ENCODE results near the gene IRX3. TPM values are rescaled to one million over a fixed set of nuclear protein-coding genes. Genes with fewer than 3 reads are reported as not detected.
A peak's percentile ranks its signal among the peaks of the same experiment; 100 is the strongest.

IRX3 gene
- polyA plus RNA-seq, 6 donors from 2014 or later: not detected

DNA sequence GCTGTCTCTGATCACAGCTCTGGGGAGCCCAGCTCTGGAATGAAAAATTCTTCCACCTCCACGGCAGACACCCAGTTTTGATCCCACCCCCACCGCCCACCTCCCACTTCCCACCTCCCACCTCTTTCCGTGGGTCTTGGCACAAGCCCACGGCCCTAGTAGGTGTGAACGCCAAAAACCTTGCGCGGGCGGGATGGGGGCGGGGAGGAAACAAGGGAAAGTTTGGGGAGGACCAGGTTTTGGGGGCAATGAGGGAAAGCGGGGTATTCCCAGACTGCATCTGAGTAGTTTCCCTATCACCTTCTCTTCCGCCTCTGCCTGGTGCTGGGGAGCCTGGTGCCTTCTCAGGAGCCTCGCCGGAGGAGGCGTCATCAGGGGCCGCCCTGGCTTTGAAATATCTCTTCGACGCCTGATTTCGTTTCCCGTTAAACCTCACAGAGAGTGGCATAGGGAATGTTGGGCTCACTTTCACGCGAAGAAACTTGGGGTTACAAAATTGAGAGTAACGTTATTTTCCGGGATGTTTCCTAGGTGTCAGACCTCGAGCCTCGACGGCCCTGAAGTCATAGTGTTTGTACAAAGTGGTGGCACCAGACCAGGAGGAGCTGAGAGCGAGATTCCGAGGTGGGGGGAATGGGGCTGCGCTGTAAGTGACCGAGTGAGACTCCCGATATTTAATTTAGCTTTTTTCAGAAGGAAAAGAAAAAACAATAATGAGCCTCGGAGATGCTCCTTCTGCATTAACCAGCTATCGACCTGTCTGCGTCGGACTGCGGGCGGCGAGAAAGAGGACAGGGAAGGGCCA is 1.6 kb upstream of the IRX3 start:
- peak overlapping the region in 2 of 6 donors; percentile 26 to 69 for H3K27ac Mint-ChIP-seq
- H3K36me3 Mint-ChIP-seq: peaks cover 0 to 38% of the 10 kb centered on the region in 2 donors
- H3K9me3 Mint-ChIP-seq: peaks cover 0 to 4% (median 0%) of the 10 kb centered on the region in 7 donors
- peak overlapping the region in 4 of 8 donors; percentile 8 to 52 (median 46) for H3K4me3 Mint-ChIP-seq
- ATAC-seq (ENCODE audit: low read depth in 2 of 2) (no peak), DNase-seq (no peak)
- peaks cover 32 to 86% (median 73%) of the 10 kb centered on the region in 3 donors for H3K27me3 Mint-ChIP-seq
- H3K4me1 Mint-ChIP-seq: peaks cover 21 to 28% (median 24%) of the 10 kb centered on the region in 3 donors

DNA sequence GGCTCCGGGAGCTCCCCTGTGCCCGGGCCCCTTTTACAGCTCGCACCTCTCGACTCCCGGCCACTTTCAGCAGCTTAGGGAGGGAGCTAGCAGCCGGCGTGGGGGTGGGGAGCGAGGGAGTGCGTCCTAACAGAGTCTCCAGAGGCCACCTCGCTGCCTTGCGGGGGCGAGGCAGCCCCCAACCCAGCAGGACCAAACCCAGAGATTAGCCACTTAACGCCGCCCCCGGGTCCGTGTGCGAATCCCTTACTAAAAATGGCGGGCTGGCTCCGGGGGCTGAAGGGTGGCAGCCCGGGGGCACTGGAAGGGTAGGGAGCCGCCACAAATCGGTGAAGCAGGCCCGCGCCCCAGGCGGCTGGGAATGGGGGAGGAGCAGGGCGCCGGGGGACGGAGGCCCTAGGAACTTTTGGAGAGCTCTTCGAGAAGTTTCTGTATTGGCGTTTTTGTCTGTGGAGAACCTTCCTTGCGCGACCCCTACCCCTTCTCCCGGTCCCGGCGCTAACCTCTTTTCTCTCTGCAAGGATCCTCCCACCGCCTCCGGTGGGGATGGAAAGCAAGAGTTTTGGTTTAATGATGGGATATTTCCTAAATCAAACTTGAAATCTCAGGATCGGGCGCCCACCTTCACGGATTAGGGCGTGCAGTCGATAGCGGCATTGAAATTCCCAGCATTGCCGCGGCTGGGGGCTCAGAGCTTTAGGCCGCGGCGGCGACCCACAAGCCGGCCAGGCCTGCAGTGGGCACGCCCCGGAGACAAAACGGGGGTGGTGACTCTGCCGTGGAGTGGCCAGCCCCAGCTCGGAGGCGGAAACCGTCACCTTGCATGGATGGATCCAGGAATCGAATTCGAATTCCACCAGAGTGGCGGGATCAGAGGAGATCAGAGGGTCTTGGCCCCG is 793 bp upstream of the IRX3 start:
- peaks cover 0 to 4% (median 0%) of the 10 kb centered on the region in 7 donors for H3K9me3 Mint-ChIP-seq

DNA sequence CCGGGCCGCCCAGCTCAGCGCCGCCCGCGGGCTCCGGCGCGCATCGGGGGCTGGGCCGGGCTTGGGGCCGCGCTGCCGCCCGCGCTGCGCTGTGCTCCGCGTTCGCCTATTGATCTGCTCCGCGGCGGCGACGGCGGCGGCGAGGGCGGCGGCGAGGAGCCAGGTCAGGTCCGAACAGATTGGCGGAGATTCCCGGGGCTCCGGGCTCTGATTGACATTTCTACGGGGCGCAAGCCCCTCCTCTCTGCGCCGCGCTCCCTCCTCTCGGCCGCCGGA is 559 bp downstream of the IRX3 start:
- Mint-ChIP-seq H3K9me3 (peaks cover 0 to 4% (median 0%) of the 10 kb centered on the region in 7 donors), H3K27ac (no peak overlapping the region), H3K4me3 (peak overlapping the region in 5 of 8 donors; percentile 47 to 77 (median 71)), H3K27me3 (peaks cover 41 to 86% (median 78%) of the 10 kb centered on the region in 3 donors), H3K36me3 (peaks cover 0 to 40% of the 10 kb centered on the region in 2 donors), H3K4me1 (peaks cover 27 to 35% (median 33%) of the 10 kb centered on the region in 3 donors)
- no peak for DNase-seq
- no peak for ATAC-seq (ENCODE audit: low read depth in 2 of 2)

More for the DNA sequence above, 793 bp upstream of the IRX3 start:
- DNase-seq (no peak), ATAC-seq (ENCODE audit: low read depth in 2 of 2) (no peak)
- H3K4me3 Mint-ChIP-seq: peak overlapping the region in 1 of 8 donors; percentile 59
- H3K36me3 Mint-ChIP-seq: peaks cover 0 to 42% of the 10 kb centered on the region in 2 donors
- no peak overlapping the region for H3K27ac Mint-ChIP-seq
- H3K4me1 Mint-ChIP-seq: peaks cover 24 to 31% (median 28%) of the 10 kb centered on the region in 3 donors
- peaks cover 32 to 86% (median 76%) of the 10 kb centered on the region in 3 donors for H3K27me3 Mint-ChIP-seq

DNA sequence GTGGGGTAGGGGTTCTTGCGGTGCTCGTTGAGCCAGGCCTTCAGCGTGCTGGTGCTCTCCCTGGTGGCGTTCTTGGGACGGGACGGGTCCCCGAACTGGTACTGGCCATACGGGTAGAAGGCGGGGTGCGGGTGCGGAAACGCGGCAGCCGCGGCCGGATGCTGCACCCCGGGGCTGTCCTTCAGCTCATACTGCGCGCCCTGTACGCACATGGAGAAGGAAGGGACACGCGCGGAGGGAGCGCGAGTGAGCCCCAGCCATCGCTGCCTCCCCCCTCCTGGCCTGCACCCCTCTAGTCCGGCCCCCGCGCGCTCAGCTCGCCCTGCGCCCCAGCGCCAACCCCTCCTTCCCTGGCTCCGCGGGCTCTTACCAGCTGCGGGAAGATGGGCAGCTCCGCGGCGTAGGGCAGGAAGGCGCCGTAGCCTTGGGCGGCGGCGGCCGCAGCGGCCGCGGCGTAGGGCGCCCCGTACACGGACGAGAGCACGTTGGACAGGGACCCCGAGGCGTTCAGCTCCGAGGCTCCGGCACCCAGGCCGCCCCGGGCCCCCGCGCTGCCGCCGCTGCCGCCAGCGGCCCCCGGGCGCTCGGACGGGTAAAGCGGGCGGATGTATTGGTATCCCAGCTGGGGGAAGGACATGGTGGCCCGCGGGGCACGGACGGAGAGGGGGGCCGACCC is 1.0 kb downstream of the IRX3 start:
- ATAC-seq (ENCODE audit: low read depth in 2 of 2) (no peak), DNase-seq (no peak)
- peaks cover 0 to 36% of the 10 kb centered on the region in 2 donors for H3K36me3 Mint-ChIP-seq
- peaks cover 42 to 86% (median 78%) of the 10 kb centered on the region in 3 donors for H3K27me3 Mint-ChIP-seq
- peaks cover 0 to 2% (median 0%) of the 10 kb centered on the region in 7 donors for H3K9me3 Mint-ChIP-seq
- no peak overlapping the region for H3K27ac Mint-ChIP-seq
- H3K4me3 Mint-ChIP-seq: peak overlapping the region in 3 of 8 donors; percentile 42 to 65 (median 62)
- peaks cover 22 to 35% (median 28%) of the 10 kb centered on the region in 3 donors for H3K4me1 Mint-ChIP-seq

DNA sequence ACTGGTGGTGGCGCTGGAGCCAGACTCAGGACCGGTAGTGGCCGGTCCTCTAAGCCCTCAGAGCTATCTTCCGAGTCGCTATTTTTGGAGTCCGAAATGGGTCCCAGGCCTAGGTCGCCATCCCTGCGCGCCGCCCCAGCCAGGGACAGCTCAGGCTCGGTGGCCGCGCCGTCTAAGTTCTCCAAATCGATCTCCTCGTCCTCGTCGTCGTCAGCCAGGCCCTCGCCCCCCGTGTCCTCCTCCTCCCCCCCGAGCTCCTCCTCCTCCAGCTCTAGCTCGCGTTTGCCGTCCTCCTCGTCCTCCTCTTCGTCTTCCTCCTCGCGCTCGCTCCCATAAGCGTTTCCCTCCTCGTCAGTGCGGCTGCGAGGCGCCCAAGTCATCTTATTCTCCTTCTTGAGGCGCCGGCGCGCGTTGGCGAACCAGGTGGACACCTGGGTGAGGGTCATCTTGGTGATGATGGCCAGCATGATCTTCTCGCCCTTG is 1.6 kb downstream of the IRX3 start:
- H3K9me3 Mint-ChIP-seq: peaks cover 0 to 2% (median 0%) of the 10 kb centered on the region in 7 donors
- no peak for DNase-seq
- peak overlapping the region in 1 of 6 donors; percentile 33 for H3K27ac Mint-ChIP-seq
- peaks cover 21 to 35% (median 27%) of the 10 kb centered on the region in 3 donors for H3K4me1 Mint-ChIP-seq
- peaks cover 45 to 86% (median 78%) of the 10 kb centered on the region in 3 donors for H3K27me3 Mint-ChIP-seq
- no peak for ATAC-seq (ENCODE audit: low read depth in 2 of 2)
- H3K36me3 Mint-ChIP-seq: peaks cover 0 to 32% of the 10 kb centered on the region in 2 donors
- peak overlapping the region in 5 of 8 donors; percentile 37 to 65 (median 59) for H3K4me3 Mint-ChIP-seq

DNA sequence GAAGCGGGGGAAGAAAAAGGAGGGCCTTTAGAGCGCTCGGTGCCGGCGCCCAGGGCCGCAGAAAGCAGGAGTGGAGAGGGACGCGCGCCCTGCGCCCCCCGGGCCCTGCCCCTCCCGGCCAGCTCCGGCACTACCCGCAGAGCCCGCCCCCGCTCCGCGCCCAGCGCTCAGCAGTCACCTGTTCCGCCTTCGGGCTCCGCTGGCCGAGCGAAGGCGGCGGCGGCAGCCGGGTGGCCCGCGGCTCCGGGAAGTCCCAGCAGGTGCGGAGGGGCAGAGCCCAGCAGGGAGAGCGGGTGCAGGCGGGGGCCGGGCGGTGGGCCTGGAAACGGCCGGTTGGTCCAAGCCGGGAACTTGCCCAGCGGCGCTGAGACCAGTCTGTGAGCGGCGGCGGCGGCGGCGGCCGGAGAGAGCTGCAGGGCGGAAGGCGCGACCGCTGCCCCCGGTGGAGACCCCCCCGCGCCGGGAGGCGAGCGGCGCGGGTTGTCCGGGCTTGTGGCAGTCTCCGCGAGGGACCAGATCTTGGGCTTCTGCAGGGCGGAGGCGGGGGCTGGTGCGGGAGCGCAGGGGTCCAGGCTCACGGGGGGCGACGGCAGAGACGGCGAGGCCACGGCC is 2.2 kb downstream of the IRX3 start:
- ATAC-seq (ENCODE audit: low read depth in 2 of 2): no peak
- H3K27ac Mint-ChIP-seq: no peak overlapping the region
- peaks cover 0 to 2% (median 0%) of the 10 kb centered on the region in 7 donors for H3K9me3 Mint-ChIP-seq
- peaks cover 21 to 35% (median 27%) of the 10 kb centered on the region in 3 donors for H3K4me1 Mint-ChIP-seq
- DNase-seq: no peak
- H3K4me3 Mint-ChIP-seq: no peak overlapping the region
- peaks cover 45 to 86% (median 78%) of the 10 kb centered on the region in 3 donors for H3K27me3 Mint-ChIP-seq
- peaks cover 0 to 32% of the 10 kb centered on the region in 2 donors for H3K36me3 Mint-ChIP-seq

DNA sequence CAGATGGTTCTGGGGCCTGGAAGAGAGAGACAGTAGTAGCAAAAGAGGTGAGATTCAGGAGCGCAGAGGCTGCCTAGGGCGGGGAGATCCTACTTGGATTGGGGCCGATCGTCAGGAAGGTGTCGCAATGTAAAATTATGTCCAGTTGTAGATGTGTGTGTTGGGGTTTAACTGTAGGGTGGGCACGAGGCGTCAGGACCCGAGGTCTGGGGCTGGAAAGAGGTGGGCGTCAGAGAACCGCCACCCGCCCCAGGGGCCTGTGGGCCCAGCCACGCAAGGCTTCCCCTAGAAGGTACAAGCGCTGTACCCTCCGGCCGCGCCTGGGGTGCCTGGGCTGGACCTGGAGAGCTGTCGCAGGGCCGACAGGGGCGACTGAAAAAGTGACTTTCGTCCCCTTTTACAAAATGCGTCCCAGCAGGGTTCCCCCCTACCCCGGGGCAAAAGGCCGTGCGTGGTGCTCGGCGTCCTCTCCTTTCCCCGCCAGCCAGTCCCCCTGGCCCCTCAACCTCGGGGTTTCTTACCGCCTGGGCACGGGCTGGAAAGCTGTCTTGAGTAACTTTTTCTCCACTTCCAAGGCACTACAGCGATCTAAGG is 2.8 kb downstream of the IRX3 start:
- H3K4me1 Mint-ChIP-seq: peaks cover 21 to 35% (median 27%) of the 10 kb centered on the region in 3 donors
- H3K4me3 Mint-ChIP-seq: peak overlapping the region in 4 of 8 donors; percentile 18 to 64 (median 42)
- H3K27ac Mint-ChIP-seq: no peak overlapping the region
- ATAC-seq (ENCODE audit: low read depth in 2 of 2) (no peak), DNase-seq (no peak)
- H3K36me3 Mint-ChIP-seq: peaks cover 0 to 32% of the 10 kb centered on the region in 2 donors
- peaks cover 47 to 82% (median 77%) of the 10 kb centered on the region in 3 donors for H3K27me3 Mint-ChIP-seq
- peaks cover 0 to 2% (median 0%) of the 10 kb centered on the region in 7 donors for H3K9me3 Mint-ChIP-seq

DNA sequence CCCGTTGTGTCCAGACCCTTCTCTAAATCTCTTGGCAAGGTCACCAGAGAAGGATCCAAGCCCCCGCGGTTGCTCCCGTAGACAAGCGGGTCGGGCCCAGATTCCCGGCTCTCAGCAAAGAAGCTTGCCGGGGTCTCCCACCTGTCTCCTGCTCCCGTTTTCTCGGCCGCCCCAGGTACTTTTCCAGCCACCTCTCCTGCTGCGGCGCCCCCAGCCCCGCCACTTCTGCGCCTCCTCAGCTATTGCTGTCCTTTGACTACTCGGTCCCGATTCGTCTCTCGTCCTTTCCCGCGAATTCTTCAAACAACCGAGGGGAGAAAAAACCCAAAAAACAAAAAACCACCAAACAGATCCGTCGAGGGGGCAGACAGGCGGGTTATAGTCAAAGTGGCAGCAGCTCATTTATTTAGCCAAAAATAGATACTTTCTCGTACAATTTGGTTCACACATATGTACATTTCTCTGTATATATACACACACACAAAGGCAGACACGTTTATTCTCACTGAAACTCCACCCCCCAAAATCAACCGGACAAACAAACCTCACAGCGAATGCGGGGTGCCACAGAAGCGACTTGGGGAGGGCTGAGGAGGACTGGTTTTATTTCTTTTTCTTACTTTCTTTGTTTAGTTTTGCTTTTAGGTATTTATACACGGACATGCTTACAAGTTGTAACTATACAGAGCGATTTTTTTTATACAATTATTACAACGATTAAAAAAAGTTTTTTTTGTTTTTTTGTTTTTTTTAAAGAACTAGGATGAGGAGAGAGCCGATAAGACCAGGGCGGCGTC is 3.5 kb downstream of the IRX3 start:
- Mint-ChIP-seq H3K27ac (no peak overlapping the region), H3K4me3 (peak overlapping the region in 5 of 8 donors; percentile 18 to 64 (median 36)), H3K27me3 (peaks cover 49 to 81% (median 76%) of the 10 kb centered on the region in 3 donors), H3K36me3 (peaks cover 0 to 27% of the 10 kb centered on the region in 2 donors), H3K9me3 (peaks cover 0 to 2% (median 0%) of the 10 kb centered on the region in 7 donors), H3K4me1 (peaks cover 18 to 30% (median 23%) of the 10 kb centered on the region in 3 donors)
- ATAC-seq (ENCODE audit: low read depth in 2 of 2) (no peak), DNase-seq (no peak)

DNA sequence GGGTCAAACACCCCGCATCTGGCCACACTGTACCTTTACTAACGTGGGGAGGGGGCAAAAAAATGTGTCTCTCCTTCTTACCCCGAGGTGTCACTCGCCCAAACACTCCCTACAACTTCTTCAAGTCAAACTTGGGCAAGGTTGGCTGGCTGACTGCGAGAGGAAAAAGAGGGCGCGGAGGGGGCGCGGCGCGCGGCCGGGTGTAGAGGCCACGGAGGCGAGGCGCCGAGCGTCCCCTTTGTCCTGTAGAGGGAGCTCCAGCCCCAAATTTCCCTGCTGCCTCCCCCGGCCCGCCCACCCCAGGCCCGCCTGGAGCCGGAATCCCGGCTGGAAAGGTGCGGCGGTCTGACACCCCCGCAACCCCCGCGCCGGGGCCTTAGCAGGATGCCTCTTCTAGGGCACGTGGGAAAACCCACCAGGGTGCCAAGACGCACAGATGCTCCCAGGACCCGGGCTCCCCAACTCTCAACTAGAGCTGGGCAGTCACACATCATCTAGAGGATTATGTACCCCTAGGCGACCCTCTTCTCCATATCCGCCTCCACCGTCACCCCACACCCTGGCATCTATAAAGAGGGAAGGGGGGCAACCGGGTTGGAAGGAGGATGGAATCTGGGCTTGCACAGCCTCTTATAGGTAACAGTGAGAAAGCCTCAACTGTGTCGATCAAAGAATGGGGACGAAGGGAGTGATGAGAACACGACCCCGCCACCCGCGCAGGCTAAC is 4.2 kb downstream of the IRX3 start:
- Mint-ChIP-seq H3K9me3 (peaks cover 0 to 2% (median 0%) of the 10 kb centered on the region in 7 donors), H3K4me3 (peak overlapping the region in 2 of 8 donors; percentile 37 to 65), H3K27me3 (peaks cover 55 to 82% (median 78%) of the 10 kb centered on the region in 3 donors), H3K36me3 (peaks cover 0 to 26% of the 10 kb centered on the region in 2 donors), H3K4me1 (peaks cover 18 to 25% (median 23%) of the 10 kb centered on the region in 3 donors), H3K27ac (no peak overlapping the region)
- no peak for DNase-seq
- ATAC-seq (ENCODE audit: low read depth in 2 of 2): no peak

DNA sequence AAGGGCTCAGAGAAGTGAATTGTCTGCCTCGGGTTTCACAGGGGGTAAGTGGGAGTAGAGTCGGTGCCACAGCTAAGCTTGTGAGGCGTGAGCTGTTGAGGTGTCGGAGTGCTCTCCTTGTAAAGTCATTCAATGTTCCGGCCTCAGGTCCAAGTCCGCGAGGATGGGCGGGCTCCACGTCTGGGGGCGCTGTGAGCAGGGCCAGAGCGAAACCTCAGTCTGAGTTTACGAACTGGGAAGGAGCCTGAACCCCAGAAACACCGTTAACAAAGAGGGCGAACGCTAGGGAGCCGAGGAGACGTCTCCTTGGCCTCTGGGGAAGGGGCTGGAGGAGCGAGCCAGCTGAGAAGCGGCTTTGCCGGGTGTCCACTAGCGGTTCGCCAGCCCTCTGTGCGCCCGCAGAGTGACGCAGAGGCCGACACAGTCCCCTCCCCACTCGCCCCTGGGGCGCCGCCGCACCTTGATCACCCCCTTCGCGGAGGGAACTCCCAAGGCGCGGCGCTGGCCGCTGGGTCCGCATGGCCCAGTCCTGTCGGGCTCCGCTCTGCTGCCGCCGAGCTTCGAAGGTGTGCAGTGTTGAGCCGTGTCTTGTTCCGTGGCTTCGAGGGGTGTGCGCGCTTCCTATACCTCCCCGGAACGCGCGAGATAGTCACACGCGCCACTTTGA is 4.9 kb downstream of the IRX3 start:
- Mint-ChIP-seq H3K4me1 (peaks cover 18 to 25% (median 22%) of the 10 kb centered on the region in 3 donors), H3K36me3 (peaks cover 0 to 24% of the 10 kb centered on the region in 2 donors), H3K9me3 (peaks cover 0 to 2% (median 0%) of the 10 kb centered on the region in 7 donors), H3K27me3 (peaks cover 55 to 81% (median 72%) of the 10 kb centered on the region in 3 donors), H3K4me3 (peak overlapping the region in 1 of 8 donors; percentile 65), H3K27ac (no peak overlapping the region)
- ATAC-seq (ENCODE audit: low read depth in 2 of 2) (no peak), DNase-seq (no peak)

All from naive B cell (primary cell).